Activated naive CD4-positive, alpha-beta T cell (primary cell): ENCODE data around the gene CD40.
"Not testable (repeated sequence)": the region's sequence is repeated elsewhere in the genome, so short reads cannot be mapped to it uniquely, and the experiment has no call there.

Source experiments
- DNase-seq, 4 experiments: peaks; one replicate each; lab custom pipeline; 2025; lab: John Stamatoyannopoulos, UW

The CD40 gene

GRCh38 chr20:46093531-46093930 lies 24.6 kb upstream of the CD40 start:
- DNase-seq: no peak

- DNase-seq: no peak
Measured at GRCh38 chr20:46099491-46100287, 18.4 kb upstream of the CD40 start.

DNA sequence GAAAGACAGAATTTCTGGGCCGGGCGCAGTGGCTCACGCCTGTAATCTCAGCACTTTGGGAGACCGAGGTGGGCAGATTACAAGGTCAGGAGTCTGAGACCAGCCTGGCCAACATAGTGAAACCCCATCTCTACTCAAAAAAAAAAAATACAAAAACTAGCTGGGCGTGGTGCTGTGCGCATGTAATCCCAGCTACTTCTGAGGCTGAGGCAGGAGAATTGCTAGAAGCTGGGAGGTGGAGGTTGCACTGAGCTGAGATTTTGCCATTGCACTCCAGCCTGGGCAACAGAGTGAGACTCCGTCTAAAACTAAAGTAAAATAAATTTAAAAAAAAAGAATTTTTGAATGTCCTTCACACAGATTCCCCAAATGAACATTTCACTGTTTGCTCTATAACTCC lies 17.7 kb upstream of the CD40 start:
- not testable (repeated sequence) for DNase-seq

- no peak for DNase-seq
Measured at GRCh38 chr20:46100988-46101387, 17.1 kb upstream of the CD40 start.

DNA sequence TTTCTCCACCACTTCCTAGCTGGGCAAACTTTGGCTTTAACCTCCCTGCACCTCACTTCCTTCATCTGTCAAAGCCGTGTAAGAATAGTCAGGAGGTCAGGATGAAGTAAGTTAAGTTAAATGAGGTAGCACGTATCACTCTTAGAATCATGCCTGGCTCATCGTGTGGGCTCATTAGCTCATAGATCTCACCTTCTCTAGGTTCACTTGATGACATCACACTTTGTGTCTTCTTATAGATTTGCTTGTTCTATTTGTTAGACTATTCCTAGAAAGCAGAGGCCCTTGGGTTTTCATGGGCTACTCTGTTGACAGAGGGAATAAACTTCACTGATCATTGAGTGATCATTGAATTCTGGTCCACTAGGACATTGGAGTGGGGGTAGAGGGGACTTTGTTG lies 16.2 kb upstream of the CD40 start:
- no peak for DNase-seq

DNA sequence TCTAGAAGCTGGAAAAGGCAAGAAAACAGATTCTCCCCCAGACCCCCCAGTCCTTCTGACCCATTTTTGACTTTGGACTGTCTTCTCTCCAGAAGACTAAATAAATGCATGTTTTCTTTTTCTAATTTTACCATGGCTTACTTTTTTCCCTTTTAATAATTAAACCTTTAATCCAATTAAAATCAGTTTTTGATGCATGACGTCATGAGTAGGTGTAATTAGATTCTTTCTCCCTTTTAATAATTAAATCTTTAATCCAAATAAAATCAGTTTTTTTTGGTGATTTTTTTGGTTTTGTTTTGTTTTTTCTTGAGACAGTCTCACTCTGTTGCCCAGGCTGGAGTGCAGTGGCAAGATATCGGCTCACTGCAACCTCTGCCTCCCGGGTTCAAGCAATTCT lies 15.2 kb upstream of the CD40 start:
- DNase-seq: no peak

- DNase-seq: no peak
Measured at GRCh38 chr20:46104262-46104661, 13.9 kb upstream of the CD40 start.

- no peak for DNase-seq
Measured at GRCh38 chr20:46107061-46107460, 11.1 kb upstream of the CD40 start.

GRCh38 chr20:46108435-46108841 lies 9.7 kb upstream of the CD40 start:
- DNase-seq: no peak

DNA sequence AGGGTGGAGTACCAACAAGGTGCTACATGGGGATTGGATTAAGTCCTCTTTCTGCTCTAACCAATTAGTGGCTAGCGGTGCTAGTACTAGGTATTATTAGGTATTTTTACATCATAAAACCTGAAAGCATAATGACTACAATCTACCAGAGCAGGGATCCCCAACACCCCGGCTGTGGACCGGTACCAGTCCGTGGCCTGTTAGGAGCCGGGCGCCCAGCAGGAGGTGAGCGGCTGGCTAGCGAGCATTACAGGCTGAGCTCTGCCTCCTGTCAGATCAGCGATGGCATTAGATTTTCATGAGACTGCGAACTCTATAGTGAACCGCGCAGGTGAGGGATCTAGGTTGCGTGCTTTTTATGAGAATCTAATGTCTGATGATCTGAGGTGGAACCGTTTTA lies 9.1 kb upstream of the CD40 start:
- DNase-seq: no peak

DNA sequence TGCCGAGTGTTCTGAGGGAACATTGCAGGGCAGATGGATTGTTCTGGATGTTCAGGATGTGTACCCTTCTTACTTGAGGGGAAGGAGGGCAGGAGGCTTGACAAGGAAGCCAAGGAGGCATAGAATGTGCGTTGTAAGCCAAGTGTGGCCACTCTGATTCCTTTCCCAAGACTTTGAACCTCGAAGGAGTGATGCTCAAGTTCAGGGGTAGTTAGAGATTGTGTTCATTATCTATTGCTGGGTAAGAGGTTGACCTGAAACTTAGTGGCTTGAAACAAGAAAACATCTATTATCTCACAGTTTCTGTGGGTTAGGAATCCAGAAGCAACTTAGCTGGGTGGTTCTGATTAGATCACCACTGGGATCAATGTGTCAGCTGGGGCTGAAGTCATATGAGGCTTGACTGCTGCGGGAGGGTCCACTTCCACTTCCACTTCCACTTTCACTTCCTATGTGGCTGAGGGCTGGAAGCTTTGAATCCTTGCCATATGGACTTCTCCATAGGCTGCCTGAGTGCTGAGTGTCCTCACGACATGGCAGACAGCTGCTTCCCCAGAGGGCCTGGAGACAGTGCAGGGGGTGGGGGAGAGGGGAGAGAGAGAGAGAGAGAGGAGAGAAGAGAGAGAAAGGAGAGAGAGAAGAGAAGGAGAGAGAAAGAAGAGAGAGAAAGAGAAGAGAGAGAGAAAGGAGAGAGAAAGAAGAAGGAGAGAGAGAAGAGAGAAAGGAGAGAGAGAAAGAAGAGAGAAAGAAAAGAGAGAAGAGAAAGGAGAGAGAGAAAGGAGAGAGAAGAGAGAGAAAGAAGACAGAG lies 6.9 kb upstream of the CD40 start:
- no peak for DNase-seq

- no peak for DNase-seq
Measured at GRCh38 chr20:46111836-46112212, 6.3 kb upstream of the CD40 start.

GRCh38 chr20:46112430-46113112 lies 5.5 kb upstream of the CD40 start:
- DNase-seq: no peak

- DNase-seq: no peak
Measured at GRCh38 chr20:46113113-46113470, 5.0 kb upstream of the CD40 start.

- DNase-seq: no peak
Measured at GRCh38 chr20:46114449-46114848, 3.7 kb upstream of the CD40 start.

DNA sequence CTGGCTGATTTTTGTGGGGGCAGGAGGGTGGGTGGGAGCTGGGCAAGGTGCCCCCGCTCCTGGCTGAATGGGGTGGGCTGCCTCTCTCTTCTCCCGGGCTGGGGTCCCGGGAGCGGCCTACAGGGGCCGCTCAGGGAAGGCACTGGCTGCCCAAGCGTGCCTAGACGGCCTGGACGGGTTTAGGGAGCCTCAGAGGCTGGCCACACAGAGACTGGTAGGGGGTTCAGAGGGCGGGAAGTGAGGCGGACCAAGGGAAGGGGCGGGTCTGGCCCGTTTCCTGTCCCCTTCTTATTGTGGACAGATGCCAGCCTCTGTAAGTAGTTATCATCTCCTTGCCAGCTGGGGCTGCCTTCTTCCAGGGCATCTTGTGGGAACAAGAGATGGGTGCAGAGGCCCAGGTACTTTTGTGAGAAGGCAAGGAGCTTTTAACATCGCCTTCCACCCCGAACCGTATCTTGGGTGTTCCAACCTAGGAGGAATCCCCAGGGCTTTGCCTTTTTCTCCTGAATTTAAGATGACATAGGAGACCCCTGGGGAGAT lies 437 bp downstream of the CD40 start:
- DNase-seq: no peak

GRCh38 chr20:46119028-46119546 lies 973 bp downstream of the CD40 start:
- no peak for DNase-seq

DNA sequence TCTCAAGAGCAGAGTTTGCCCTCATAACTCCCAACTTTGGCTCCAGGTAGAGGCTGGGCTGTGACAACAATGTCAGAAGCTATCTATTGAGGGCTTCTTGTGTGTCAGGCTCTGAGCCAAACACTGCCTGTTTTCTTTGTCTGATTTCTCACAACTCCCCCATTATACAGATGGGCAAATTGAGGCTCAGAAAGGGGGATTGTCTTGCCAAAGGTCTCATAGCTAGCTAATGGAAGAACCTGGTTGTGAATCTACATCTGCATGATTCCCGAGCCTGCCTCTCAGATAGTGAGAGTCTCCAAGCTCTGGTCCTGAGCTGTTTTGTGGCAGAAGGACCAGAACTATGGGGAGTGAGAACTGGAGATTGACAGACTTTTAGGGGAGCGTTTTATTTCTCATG lies 1.4 kb downstream of the CD40 start:
- DNase-seq: no peak

DNA sequence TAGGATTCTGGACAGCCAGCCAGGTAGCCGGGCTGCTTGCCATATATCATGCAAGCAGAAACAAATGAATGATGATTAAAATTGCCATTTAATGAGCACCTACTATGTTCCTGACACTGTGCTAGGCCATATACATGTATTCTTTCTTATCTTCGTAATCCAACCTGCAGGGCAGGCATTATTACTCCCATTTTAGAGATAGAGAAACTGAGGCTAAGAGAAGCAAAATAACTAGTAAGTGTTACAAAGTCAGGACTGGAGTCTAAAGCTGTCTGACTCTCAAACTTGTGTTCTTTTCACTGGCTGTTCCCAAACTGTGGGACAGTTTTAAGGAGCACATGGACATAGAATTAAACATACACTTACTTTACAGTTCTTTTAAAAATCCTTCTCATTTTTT lies 2.0 kb downstream of the CD40 start:
- no peak for DNase-seq

- DNase-seq: no peak
Measured at GRCh38 chr20:46121184-46121930, 3.2 kb downstream of the CD40 start.

DNA sequence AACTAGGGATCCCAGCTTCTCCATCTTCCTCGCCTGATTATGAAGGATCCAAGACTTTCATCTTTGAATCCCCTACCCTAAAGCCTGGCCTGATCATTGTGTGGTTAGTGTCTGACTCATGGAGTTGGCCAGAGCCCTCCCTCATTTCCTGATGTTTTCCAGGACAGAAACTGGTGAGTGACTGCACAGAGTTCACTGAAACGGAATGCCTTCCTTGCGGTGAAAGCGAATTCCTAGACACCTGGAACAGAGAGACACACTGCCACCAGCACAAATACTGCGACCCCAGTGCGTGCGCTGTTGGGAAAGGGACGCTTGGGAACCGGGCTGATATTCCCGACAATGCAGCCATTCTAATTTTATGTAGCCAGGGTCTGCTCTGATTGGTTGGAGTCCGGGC lies 4.0 kb downstream of the CD40 start:
- DNase-seq: no peak
